ENCODE results near the gene NOTCH4.
"Not testable (repeated sequence)": the region's sequence is repeated elsewhere in the genome, so short reads cannot be mapped to it uniquely, and the experiment has no call there.

NOTCH4 gene

GRCh38 chr6:32187009-32187709 is 36.7 kb downstream of the NOTCH4 start:
- H3K4me3 ChIP-seq (ENCODE audit: low read depth, low read length): no peak overlapping the region
- no peak for TF ChIP-seq CTCF (IDR thresholded peaks at IDR 0.05; ENCODE audit: low read depth, low read length)

- H3K4me3 ChIP-seq (ENCODE audit: low read depth, low read length): not testable (repeated sequence)
Observed at GRCh38 chr6:32186151-32186840, 37.6 kb downstream of the NOTCH4 start.

GRCh38 chr6:32185681-32186131 is 38.2 kb downstream of the NOTCH4 start:
- not testable (repeated sequence) for H3K4me3 ChIP-seq (ENCODE audit: low read depth, low read length)

- H3K4me3 ChIP-seq (ENCODE audit: low read depth, low read length): no peak within 1 kb of the TSS
- TF ChIP-seq CTCF (IDR thresholded peaks at IDR 0.05; ENCODE audit: low read depth, low read length): no peak
Observed at GRCh38 chr6:32184084-32184640, 39.7 kb downstream of the NOTCH4 start, which contains the start of gene AGER. AGER (minus strand) TSS chr6:32184253; CDS start chr6:32184222, 31 bp downstream.

GRCh38 chr6:32183483-32184083 is 40.3 kb downstream of the NOTCH4 start:
- no peak overlapping the region for H3K4me3 ChIP-seq (ENCODE audit: low read depth, low read length)
- TF ChIP-seq CTCF (IDR thresholded peaks at IDR 0.05; ENCODE audit: low read depth, low read length): no peak

GRCh38 chr6:32183030-32183429 is 40.8 kb downstream of the NOTCH4 start:
- no peak for TF ChIP-seq CTCF (IDR thresholded peaks at IDR 0.05; ENCODE audit: low read depth, low read length)
- H3K4me3 ChIP-seq (ENCODE audit: low read depth, low read length): no peak overlapping the region

- no peak overlapping the region for H3K4me3 ChIP-seq (ENCODE audit: low read depth, low read length)
- TF ChIP-seq CTCF (IDR thresholded peaks at IDR 0.05; ENCODE audit: low read depth, low read length): no peak
Observed at GRCh38 chr6:32182555-32182981, 41.3 kb downstream of the NOTCH4 start.

Data from WI38 (cell line).